Epithelial cell of proximal tubule (primary cell): Measurements from ENCODE around the gene SLC26A3. TPM values are rescaled to one million over a fixed set of nuclear protein-coding genes. Genes with fewer than 3 reads are reported as not detected.

Source experiments
- DNase-seq: peaks from one replicate; pipeline ENCODE4 v3.0.0-alpha.2; 2011; ENCODE audit warnings: low read depth
- H3K4me3 ChIP-seq: 2 replicates; pipeline ENCODE4 v1.5.1; 2011; ENCODE audit warnings: low read depth, mild to moderate bottlenecking, low read length
- CTCF ChIP-seq: conservative IDR thresholded peaks from 2 replicates; pipeline ENCODE4 v1.5.1; 2012; ENCODE audit warnings: low read depth, mild to moderate bottlenecking, low read length
- total RNA-seq: library from RNA; depleted of rRNA; stranded (reverse); fragments of >200 nt; gene quantifications from 2 replicates; pipeline ENCODE4 v1.2.3, GENCODE V29; 2015

SLC26A3 gene
- total RNA-seq, 1 donor from 2014 or later = not detected

GRCh38 chr7:107783648-107784047 lies 19.4 kb downstream of the SLC26A3 start:
- no peak for TF ChIP-seq CTCF
- no peak for DNase-seq

GRCh38 chr7:107782374-107782773 lies 20.6 kb downstream of the SLC26A3 start:
- no peak for DNase-seq
- TF ChIP-seq CTCF = no peak

More at GRCh38 chr7:107783648-107784047, 19.4 kb downstream of the SLC26A3 start:
- H3K4me3 ChIP-seq = no peak overlapping the region

GRCh38 chr7:107779647-107780099 lies 23.4 kb downstream of the SLC26A3 start:
- DNase-seq = no peak
- TF ChIP-seq CTCF = no peak
- no peak overlapping the region for H3K4me3 ChIP-seq

More at GRCh38 chr7:107782374-107782773, 20.6 kb downstream of the SLC26A3 start:
- no peak overlapping the region for H3K4me3 ChIP-seq

GRCh38 chr7:107778283-107778682 lies 24.7 kb downstream of the SLC26A3 start:
- no peak for DNase-seq
- no peak overlapping the region for H3K4me3 ChIP-seq
- no peak for TF ChIP-seq CTCF

- no peak for DNase-seq
- no peak overlapping the region for H3K4me3 ChIP-seq
- no peak for TF ChIP-seq CTCF
Measured at GRCh38 chr7:107777702-107778101, 25.3 kb downstream of the SLC26A3 start.

- TF ChIP-seq CTCF = no peak
- no peak for DNase-seq
- H3K4me3 ChIP-seq = no peak overlapping the region
Measured at GRCh38 chr7:107773027-107773426, 30.0 kb downstream of the SLC26A3 start.

GRCh38 chr7:107768263-107768662 lies 34.8 kb downstream of the SLC26A3 start:
- DNase-seq = no peak
- no peak overlapping the region for H3K4me3 ChIP-seq
- TF ChIP-seq CTCF = no peak
